Psoas muscle (tissue), 8 donors: ENCODE measurements around the gene POLR3A. TPM values are rescaled to one million over a fixed set of nuclear protein-coding genes. Genes with fewer than 3 reads are reported as not detected.
"Not testable (repeated sequence)": the region's sequence is repeated elsewhere in the genome, so short reads cannot be mapped to it uniquely, and the experiment has no call there.

Source experiments
- ATAC-seq, 4 donors: fragments of 200-7000 bp; cut with Tn5 transposase; one replicate each; pipeline ENCODE4 v1.9.1; 2020; ENCODE audit warnings: moderate library complexity in 3 of 4, mild to moderate bottlenecking in 2 of 4
- DNase-seq, 2 donors: peaks; one replicate each; pipeline ENCODE4 v3.0.0-alpha.2; 2020
- H3K27ac ChIP-seq: fragments of 200-600 bp; one replicate; pipeline ENCODE4 v1.8.0; 2022
- H3K27me3 ChIP-seq, 3 donors: fragments of 200-600 bp in 1 of 3; one replicate each; pipeline versions ENCODE4 v1.6.1 to v1.8.0; 2013 to 2022; ENCODE audit warnings: low read length in 2 of 3, mild to moderate bottlenecking in 2 of 3, moderate library complexity in 1 of 3; ENCODE audit not compliant: insufficient read depth in 3 of 3
- H3K36me3 ChIP-seq, 2 donors: fragments of 200-600 bp in 1 of 2; one replicate each; pipeline versions ENCODE4 v1.6.1 to v1.8.0; 2013 to 2022; ENCODE audit warnings: low read depth in 1 of 2, mild to moderate bottlenecking in 1 of 2, moderate library complexity in 1 of 2; ENCODE audit not compliant: insufficient read depth in 1 of 2
- H3K4me1 ChIP-seq: fragments of 200-600 bp; one replicate; pipeline ENCODE4 v1.8.0; 2022
- H3K4me3 ChIP-seq: fragments of 200-600 bp; one replicate; pipeline ENCODE4 v1.8.0; 2022; ENCODE audit warnings: mild to moderate bottlenecking
- H3K9me3 ChIP-seq: fragments of 200-600 bp; one replicate; pipeline ENCODE4 v1.8.0; 2022
- WGBS, 3 donors: extraction: QIAGEN DNeasy Blood & Tissue Kit; methylation state at CpG; one replicate each; pipeline versions ENCODE4 v1.1.6 to v1.1.7; 2013; 5-methylcytosine and 5-hydroxymethylcytosine counted together
- intact Hi-C, 2 donors: fragments of 100-400 bp; cut with DNase I; formaldehyde crosslinking; loops; one replicate each; pipeline versions ENCODE4 v1.11.0 to v1.14.2; 2022
- polyA plus RNA-seq, 3 donors: library from polyadenylated mRNA; stranded (reverse); fragments of 200-250 nt; gene quantifications; one replicate each; pipeline ENCODE4 v1.2.3, GENCODE V29; 2013
- total RNA-seq, 4 donors: library from RNA; stranded (reverse); fragmentation: NEBNext Ultra II Directional in 2 of 4; extraction: Animal tissue kit (Norgen Biotek cat#: 25700) in 2 of 4; gene quantifications; one replicate each; pipeline versions ENCODE4 v1.2.1 to v1.2.4, GENCODE V29; 2021 to 2023
- TF ChIP-seq, protein P1 (sequence below): fragments of 200-600 bp; IDR thresholded peaks from one replicate; pipeline ENCODE4 v1.8.0; 2022; ENCODE audit warnings: antibody characterized with exemption
- donor health status: healthy with polysubstance abuse.
- donor health status: DM: no; HTN: no; CAD: no; lungs with moderate emphysema.
- donor health status: Bipolar disorder and iron deficiency.
- donor health status: healthy.
- donor health status: DM: yes; HTN: yes; CAD: no.
- donor health status: DM: no; HTN: no; CAD: no.
- donor health status: DM: no; HTN: no; CAD: no.
- donor health status: DM: yes; HTN: yes; CAD: no.

The POLR3A gene
- total and polyA plus RNA-seq, 7 donors = 5.2 to 16.5 (median 12.6) TPM

- H3K4me3 ChIP-seq = no peak overlapping the region
- intact Hi-C loops = no loop called here
- H3K36me3 ChIP-seq = no peaks in the 10 kb centered on the region
- H3K27me3 ChIP-seq = no peaks in the 10 kb centered on the region
- TF ChIP-seq, protein P1, sequence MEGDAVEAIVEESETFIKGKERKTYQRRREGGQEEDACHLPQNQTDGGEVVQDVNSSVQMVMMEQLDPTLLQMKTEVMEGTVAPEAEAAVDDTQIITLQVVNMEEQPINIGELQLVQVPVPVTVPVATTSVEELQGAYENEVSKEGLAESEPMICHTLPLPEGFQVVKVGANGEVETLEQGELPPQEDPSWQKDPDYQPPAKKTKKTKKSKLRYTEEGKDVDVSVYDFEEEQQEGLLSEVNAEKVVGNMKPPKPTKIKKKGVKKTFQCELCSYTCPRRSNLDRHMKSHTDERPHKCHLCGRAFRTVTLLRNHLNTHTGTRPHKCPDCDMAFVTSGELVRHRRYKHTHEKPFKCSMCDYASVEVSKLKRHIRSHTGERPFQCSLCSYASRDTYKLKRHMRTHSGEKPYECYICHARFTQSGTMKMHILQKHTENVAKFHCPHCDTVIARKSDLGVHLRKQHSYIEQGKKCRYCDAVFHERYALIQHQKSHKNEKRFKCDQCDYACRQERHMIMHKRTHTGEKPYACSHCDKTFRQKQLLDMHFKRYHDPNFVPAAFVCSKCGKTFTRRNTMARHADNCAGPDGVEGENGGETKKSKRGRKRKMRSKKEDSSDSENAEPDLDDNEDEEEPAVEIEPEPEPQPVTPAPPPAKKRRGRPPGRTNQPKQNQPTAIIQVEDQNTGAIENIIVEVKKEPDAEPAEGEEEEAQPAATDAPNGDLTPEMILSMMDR = no peak
- 44 to 55% (median 50%) methylated on average over 4 of the region's 4 CpGs for WGBS, 3 donors
- H3K9me3 ChIP-seq = no peaks in the 10 kb centered on the region
- H3K27ac ChIP-seq = no peak overlapping the region
- DNase-seq (no peak), ATAC-seq (no peak)
- H3K4me1 ChIP-seq = no peaks in the 10 kb centered on the region
Measured at GRCh38 chr10:78071140-78071856, 42.0 kb upstream of the POLR3A start.

DNA sequence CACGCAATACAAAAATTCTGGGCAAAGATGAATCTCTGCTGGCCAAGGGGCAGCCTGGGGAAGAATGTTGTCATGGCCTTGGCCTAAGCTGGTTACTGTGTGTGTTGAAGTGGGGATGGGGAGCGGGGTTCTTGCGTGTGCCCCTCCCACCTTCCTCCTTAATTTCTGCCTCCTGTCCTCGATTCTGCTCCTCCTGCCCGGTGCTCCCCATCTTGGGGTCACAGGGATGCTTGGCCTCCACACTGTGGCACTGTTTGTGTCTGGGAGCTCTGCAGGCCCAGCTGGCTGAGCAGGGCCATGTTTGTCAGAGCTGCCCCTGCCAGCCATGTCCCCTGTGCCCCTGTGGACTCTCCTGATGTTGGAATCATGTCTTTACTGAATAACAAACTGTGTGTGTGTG lies 41.4 kb upstream of the POLR3A start:
- H3K27ac ChIP-seq = no peak overlapping the region
- TF ChIP-seq, protein P1 = no peak
- no peak for DNase-seq
- no peaks in the 10 kb centered on the region for H3K27me3 ChIP-seq
- no peak overlapping the region for H3K4me3 ChIP-seq
- H3K4me1 ChIP-seq = no peaks in the 10 kb centered on the region
- H3K36me3 ChIP-seq = no peaks in the 10 kb centered on the region
- H3K9me3 ChIP-seq = no peaks in the 10 kb centered on the region
- intact Hi-C loops = no loop called here
- 86 to 90% (median 87%) methylated on average over 5 of the region's 5 CpGs for WGBS, 3 donors
- no peak for ATAC-seq

DNA sequence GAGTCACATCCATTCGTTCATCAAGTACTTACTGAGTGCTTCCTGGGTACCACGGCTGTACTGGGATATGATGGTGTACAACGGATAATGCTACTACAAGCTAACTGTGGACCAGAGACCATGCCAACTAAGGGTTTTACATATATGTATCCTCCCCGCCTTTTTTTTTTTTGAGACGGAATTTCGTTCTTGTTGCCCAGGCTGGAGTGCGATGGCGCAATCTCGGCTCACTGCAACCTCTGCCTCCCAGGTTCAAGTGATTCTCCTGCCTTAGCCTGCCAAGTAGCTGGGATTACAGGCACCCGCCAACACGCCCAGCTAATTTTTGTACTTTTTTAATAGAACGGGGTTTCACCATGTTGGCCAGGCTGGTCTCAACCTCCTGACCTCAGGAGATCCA lies 40.7 kb upstream of the POLR3A start:
- H3K4me1 ChIP-seq, H3K9me3 ChIP-seq, H3K27ac ChIP-seq, ATAC-seq, H3K36me3 ChIP-seq, intact Hi-C loops, H3K27me3 ChIP-seq, DNase-seq, H3K4me3 ChIP-seq: not testable (repeated sequence)
- WGBS, 3 donors = 92 to 95% (median 94%) methylated on average over 12 of the region's 12 CpGs

DNA sequence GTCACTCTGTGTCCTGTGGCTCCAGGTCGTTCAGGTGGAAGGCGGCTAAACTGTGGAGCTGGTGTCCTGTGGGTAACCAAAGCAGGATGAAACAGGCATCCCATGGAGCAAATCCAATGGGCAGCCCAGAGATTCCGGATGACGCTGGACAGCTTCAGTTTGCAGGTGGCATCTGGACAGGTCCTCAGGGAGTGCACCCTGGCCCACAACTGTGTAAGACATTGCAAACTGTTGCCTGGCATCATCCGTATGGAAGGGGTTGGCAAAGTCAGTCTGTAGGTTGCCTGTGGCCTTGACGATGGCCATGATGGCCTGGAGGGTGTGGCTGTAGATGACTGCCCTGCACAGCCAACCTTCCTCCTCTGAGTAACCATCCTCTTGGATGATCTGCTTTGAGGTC lies 39.8 kb upstream of the POLR3A start:
- no peak overlapping the region for H3K4me3 ChIP-seq
- H3K36me3 ChIP-seq = no peaks in the 10 kb centered on the region
- ATAC-seq (no peak), DNase-seq (no peak)
- 95 to 96% (median 95%) methylated on average over 6 of the region's 6 CpGs for WGBS, 3 donors
- H3K4me1 ChIP-seq = no peaks in the 10 kb centered on the region
- H3K27me3 ChIP-seq = no peaks in the 10 kb centered on the region
- TF ChIP-seq, protein P1 = no peak
- no peak overlapping the region for H3K27ac ChIP-seq
- intact Hi-C loops = no loop called here
- no peaks in the 10 kb centered on the region for H3K9me3 ChIP-seq

DNA sequence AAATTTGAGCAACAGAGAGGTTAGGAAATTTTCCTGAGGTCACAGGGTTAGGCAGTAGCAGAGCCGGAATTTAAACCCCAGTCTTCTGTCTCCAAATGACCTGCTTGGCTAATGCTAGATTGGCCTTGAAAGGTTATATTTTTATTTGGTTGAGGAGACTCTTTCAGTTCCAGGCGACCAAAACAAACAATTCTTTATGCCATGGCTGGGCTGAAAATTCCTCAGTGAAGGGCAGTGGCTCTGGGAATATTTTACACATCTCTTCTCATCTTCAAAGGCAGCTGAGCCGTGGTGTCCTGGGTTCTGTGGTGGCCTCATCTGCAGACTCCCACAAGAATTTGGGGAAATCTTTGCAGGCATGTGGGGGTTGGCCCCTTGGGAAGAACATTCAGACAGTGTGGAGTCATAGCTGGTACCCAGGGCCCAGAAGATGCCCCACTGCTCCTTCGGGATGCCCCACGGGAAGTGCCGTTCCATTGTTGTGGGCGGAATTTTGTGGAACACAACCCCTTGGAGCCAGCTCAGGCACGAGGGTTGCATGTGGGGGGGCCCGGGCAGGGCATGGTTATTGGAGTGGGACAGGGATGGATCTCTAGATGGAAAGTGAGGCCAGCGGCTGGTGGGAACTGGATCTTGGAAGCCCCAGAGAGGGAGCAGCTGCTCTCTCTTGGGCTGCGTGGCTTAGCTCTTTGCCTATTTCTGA lies 37.6 kb upstream of the POLR3A start:
- 62 to 74% (median 64%) methylated on average over 11 of the region's 11 CpGs for WGBS, 3 donors
- H3K4me3 ChIP-seq = no peak overlapping the region
- no peaks in the 10 kb centered on the region for H3K36me3 ChIP-seq

More for the DNA sequence above, 37.6 kb upstream of the POLR3A start:
- Histone ChIP-seq H3K27me3 (no peaks in the 10 kb centered on the region), H3K9me3 (no peaks in the 10 kb centered on the region), H3K27ac (no peak overlapping the region), H3K4me1 (no peaks in the 10 kb centered on the region)
- intact Hi-C loops = no loop called here
- ATAC-seq (no peak), DNase-seq (no peak)
- TF ChIP-seq, protein P1 = no peak
